A673 (cell line): ENCODE data around the gene GRID1. TPM values are rescaled to one million over a fixed set of nuclear protein-coding genes. Genes with fewer than 3 reads are reported as not detected.

Source experiments
- BruUV-seq: library from RNA; stranded (reverse); fragments of 400-500 nt; replicated peaks from 2 replicates; lab custom pipeline; 2021; lab: Mats Ljungman, UMichigan
- CTCF ChIA-PET: fragments of 300-600 bp; sonication (Branson Sonifier 250); formaldehyde crosslinking; loops from one replicate; lab custom pipeline; 2022; ENCODE audit warnings: antibody characterized with exemption; lab: Charles Lee
- POLR2A ChIA-PET: fragments of 300-600 bp; sonication (Branson Sonifier 250); formaldehyde crosslinking; loops from one replicate; lab custom pipeline; 2022; ENCODE audit warnings: antibody characterized with exemption; ENCODE audit not compliant: low non-redundant PET; lab: Charles Lee
- DNase-seq: peaks from one replicate; pipeline ENCODE4 v3.0.0-alpha.2; 2015; ENCODE audit warnings: low spot score
- H3K27ac ChIP-seq: fragments of 200-600 bp; sonication (generic); 2 replicates; pipeline ENCODE4 v1.5.1; 2016; ENCODE audit warnings: mixed run types, low read depth, mild to moderate bottlenecking, mixed read lengths, antibody characterized with exemption, low read length; ENCODE audit not compliant: poor library complexity, severe bottlenecking
- H3K27me3 ChIP-seq: fragments of 200-600 bp; sonication (generic); replicated peaks from 2 replicates; pipeline ENCODE4 v1.6.1; 2017; ENCODE audit warnings: mixed run types, low read depth, mild to moderate bottlenecking, mixed read lengths, antibody characterized with exemption, low read length; ENCODE audit not compliant: insufficient read depth, poor library complexity
- H3K36me3 ChIP-seq: fragments of 200-600 bp; sonication (generic); 2 replicates; pipeline ENCODE4 v1.6.1; 2016; ENCODE audit warnings: mixed run types, mild to moderate bottlenecking, mixed read lengths, antibody characterized with exemption, low read length; ENCODE audit not compliant: insufficient read depth, poor library complexity, severe bottlenecking
- H3K4me1 ChIP-seq: fragments of 200-600 bp; sonication (generic); 2 replicates; pipeline ENCODE4 v1.6.1; 2017; ENCODE audit warnings: mixed run types, mild to moderate bottlenecking, mixed read lengths, antibody characterized with exemption, low read length; ENCODE audit not compliant: insufficient read depth, poor library complexity, severe bottlenecking
- H3K4me3 ChIP-seq: fragments of 200-600 bp; sonication (generic); 2 replicates; pipeline ENCODE4 v1.5.1; 2016; ENCODE audit warnings: low read depth, mixed run types, mild to moderate bottlenecking, mixed read lengths, low read length; ENCODE audit not compliant: poor library complexity, severe bottlenecking
- H3K9me3 ChIP-seq: fragments of 200-600 bp; sonication (generic); 2 replicates; pipeline ENCODE4 v1.6.1; 2016; ENCODE audit warnings: mixed run types, low read depth, mild to moderate bottlenecking, mixed read lengths, antibody characterized with exemption, low read length; ENCODE audit not compliant: poor library complexity, severe bottlenecking
- CTCF ChIP-seq: fragments of 300-800, 200-600 bp; sonication (generic); conservative IDR thresholded peaks from 2 replicates; pipeline ENCODE4 v1.5.1; 2017; ENCODE audit warnings: low read depth, mild to moderate bottlenecking, antibody characterized with exemption, low read length, moderate library complexity, mixed read lengths
- EZH2 ChIP-seq: fragments of 200-600 bp; sonication (generic); IDR thresholded peaks from 2 replicates; pipeline ENCODE4 v1.6.1; 2017; ENCODE audit warnings: borderline replicate concordance, low read depth, mild to moderate bottlenecking, mixed read lengths, antibody characterized with exemption, low read length; ENCODE audit not compliant: poor library complexity, severe bottlenecking
- intact Hi-C: fragments of 100-400 bp; cut with micrococcal nuclease; formaldehyde crosslinking; loops from one replicate; pipeline ENCODE4 v1.10.0; 2022; ENCODE audit not compliant: unreplicated experiment
- total RNA-seq: library from RNA; stranded (reverse); gene quantifications from 2 replicates; pipeline ENCODE4 v1.2.3, GENCODE V29; 2021

GRID1 gene
- total RNA-seq, 1 experiment from 2014 or later, result not detected

GRCh38 chr10:85679710-85680109 lies 686.9 kb downstream of the GRID1 start:
- BruUV-seq, result no TSS peak

GRCh38 chr10:85679061-85679460 lies 687.5 kb downstream of the GRID1 start:
- no peaks in the 10 kb centered on the region for H3K36me3 ChIP-seq
- ChIA-PET POLR2A (no interaction called here), CTCF (no interaction called here)
- BruUV-seq, result no TSS peak
- no peak for DNase-seq
- TF ChIP-seq EZH2 (no peak), CTCF (no peak)
- H3K27ac ChIP-seq, result no peak overlapping the region
- intact Hi-C loops, result no loop called here
- H3K4me3 ChIP-seq, result no peak overlapping the region
- no peaks in the 10 kb centered on the region for H3K9me3 ChIP-seq
- no peaks in the 10 kb centered on the region for H3K4me1 ChIP-seq
- no peaks in the 10 kb centered on the region for H3K27me3 ChIP-seq

More at GRCh38 chr10:85679710-85680109, 686.9 kb downstream of the GRID1 start:
- Histone ChIP-seq H3K27me3 (no peaks in the 10 kb centered on the region), H3K4me3 (no peak overlapping the region), H3K9me3 (no peaks in the 10 kb centered on the region), H3K36me3 (no peaks in the 10 kb centered on the region), H3K27ac (no peak overlapping the region), H3K4me1 (no peaks in the 10 kb centered on the region)
- CTCF ChIA-PET, result no interaction called here
- intact Hi-C loops, result no loop called here
- no peak for TF ChIP-seq EZH2
- TF ChIP-seq CTCF, result no peak
- POLR2A ChIA-PET, result no interaction called here
- no peak for DNase-seq

GRCh38 chr10:85674851-85675250 lies 691.7 kb downstream of the GRID1 start:
- H3K27ac ChIP-seq, result no peak overlapping the region
- BruUV-seq, result no TSS peak
- ChIA-PET POLR2A (no interaction called here), CTCF (no interaction called here)
- H3K4me1 ChIP-seq, result no peaks in the 10 kb centered on the region
- TF ChIP-seq CTCF (no peak), EZH2 (no peak)
- no peaks in the 10 kb centered on the region for H3K27me3 ChIP-seq
- intact Hi-C loops, result no loop called here
- H3K9me3 ChIP-seq, result no peaks in the 10 kb centered on the region
- DNase-seq, result no peak
- no peaks in the 10 kb centered on the region for H3K36me3 ChIP-seq
- H3K4me3 ChIP-seq, result no peak overlapping the region
